Spinal cord (tissue), 10 donors: ENCODE results near the gene FGFR1OP2. TPM values are rescaled to one million over a fixed set of nuclear protein-coding genes. Genes with fewer than 3 reads are reported as not detected.

ENCODE experiments used
- DNase-seq, 6 donors: peaks; one replicate each; pipeline versions ENCODE4 v3.0.0 to v3.0.0-alpha.2; 2013 to 2015; ENCODE audit warnings: low spot score in 6 of 6, low read depth in 4 of 6
- H3K27ac ChIP-seq: one replicate; pipeline ENCODE4 v1.5.1; 2013; ENCODE audit warnings: low read depth, low read length, control low read depth
- H3K27me3 ChIP-seq: one replicate; pipeline ENCODE4 v1.6.1; 2013; ENCODE audit warnings: low read length; ENCODE audit not compliant: control insufficient read depth, insufficient read depth
- H3K36me3 ChIP-seq: one replicate; pipeline ENCODE4 v1.6.1; 2013; ENCODE audit warnings: low read length; ENCODE audit not compliant: control insufficient read depth, insufficient read depth
- H3K4me1 ChIP-seq: one replicate; pipeline ENCODE4 v1.6.1; 2013; ENCODE audit warnings: low read length; ENCODE audit not compliant: control insufficient read depth, insufficient read depth
- H3K4me3 ChIP-seq: one replicate; pipeline ENCODE4 v1.5.1; 2013; ENCODE audit warnings: low read depth, low read length, control low read depth
- H3K9me3 ChIP-seq: one replicate; pipeline ENCODE4 v1.6.1; 2013; ENCODE audit warnings: low read length; ENCODE audit not compliant: control insufficient read depth, insufficient read depth
- WGBS: methylation state at CpG from one replicate; pipeline ENCODE4 v1.1.5; 2013; ENCODE audit warnings: missing lambda C conversion rate; ENCODE audit not compliant: insufficient coverage; 5-methylcytosine and 5-hydroxymethylcytosine counted together
- polyA plus RNA-seq, 2 donors: library from polyadenylated mRNA; unstranded; fragments of 120-200 nt; gene quantifications; one replicate each; pipeline ENCODE4 v1.2.1, GENCODE V29; 2013; ENCODE audit not compliant: insufficient read length in 2 of 2
- total RNA-seq, 2 donors: library from RNA; depleted of rRNA in 1 of 2; stranded (reverse); fragments of 120-200 nt in 1 of 2; fragments of >200 nt in 1 of 2; gene quantifications; one replicate each; pipeline versions ENCODE4 v1.2.3 to v1.2.4, GENCODE V29; 2013 to 2014
- donor health status: healthy.

FGFR1OP2 gene
- total and polyA plus RNA-seq, 4 donors = 45.9 to 84.4 (median 54.2) TPM

DNA sequence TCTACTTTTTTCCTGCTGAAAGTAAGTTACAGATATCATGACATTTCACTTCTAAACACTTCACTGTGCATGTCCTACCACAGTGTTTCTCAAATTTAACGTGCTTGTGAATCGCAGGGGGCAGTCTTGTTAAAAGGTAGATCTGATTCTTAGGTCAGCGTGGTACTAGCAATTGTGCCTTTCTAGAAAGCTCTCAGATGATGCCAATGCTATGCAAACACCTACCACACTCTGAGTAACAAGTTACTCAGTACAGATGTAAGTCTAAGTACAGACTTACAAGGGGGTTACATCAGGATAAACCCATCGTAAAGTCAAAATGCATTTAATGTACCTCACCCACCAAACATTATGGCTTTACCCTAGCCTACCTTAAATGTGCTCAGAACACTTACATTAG, 53.6 kb downstream of the FGFR1OP2 start:
- Histone ChIP-seq H3K4me1 (no peaks in the 10 kb centered on the region), H3K27ac (no peak overlapping the region), H3K27me3 (no peaks in the 10 kb centered on the region), H3K4me3 (no peak overlapping the region), H3K36me3 (peaks cover 36% of the 10 kb centered on the region), H3K9me3 (no peaks in the 10 kb centered on the region)
- no CpG with 5 or more reads among the region's 4 CpGs for WGBS
- no peak for DNase-seq

DNA sequence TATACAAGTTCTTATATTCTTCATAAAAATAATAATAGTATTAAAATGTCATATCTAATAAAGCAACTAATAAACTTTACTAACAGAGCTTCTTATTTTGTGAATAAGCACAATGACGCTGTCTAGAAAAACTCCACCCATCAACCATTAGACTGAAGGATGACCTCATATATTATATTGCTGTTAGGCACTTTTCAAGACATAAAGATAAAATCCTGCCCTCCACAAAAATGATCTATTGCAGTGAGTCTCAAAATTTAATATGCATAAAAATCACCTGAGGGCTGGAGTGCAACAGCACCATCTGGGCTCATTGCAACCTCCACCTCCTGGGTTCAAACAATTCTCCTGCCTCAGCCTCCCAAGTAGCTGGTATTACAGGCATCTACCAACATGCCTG, 55.8 kb downstream of the FGFR1OP2 start:
- no peaks in the 10 kb centered on the region for H3K4me1 ChIP-seq
- no peak overlapping the region for H3K4me3 ChIP-seq
- H3K27ac ChIP-seq = no peak overlapping the region
- H3K27me3 ChIP-seq = no peaks in the 10 kb centered on the region
- peaks cover 36% of the 10 kb centered on the region for H3K36me3 ChIP-seq
- no peak for DNase-seq
- no peaks in the 10 kb centered on the region for H3K9me3 ChIP-seq
- WGBS = no CpG with 5 or more reads among the region's 1 CpG

DNA sequence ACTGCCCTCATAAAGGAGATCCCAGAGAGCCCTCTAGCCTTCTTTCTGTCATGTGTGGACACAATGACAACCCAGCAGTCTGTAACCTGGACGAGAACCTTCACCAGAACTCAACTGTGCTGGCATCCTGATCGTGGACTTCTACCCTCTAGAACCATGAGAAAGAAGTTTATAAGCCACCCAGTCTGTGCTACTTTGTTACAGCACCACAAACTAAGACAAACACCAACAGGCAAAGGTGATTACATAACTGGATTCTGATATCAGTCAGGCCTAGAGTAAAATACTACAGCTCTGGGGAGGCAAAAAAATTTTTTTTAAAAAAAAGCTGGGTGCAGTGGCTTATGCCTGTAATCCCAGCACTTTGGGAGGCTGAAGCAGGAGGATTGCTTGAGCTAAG, 57.4 kb downstream of the FGFR1OP2 start:
- WGBS = 100% methylated on average over 1 of the region's 2 CpGs
- no peak overlapping the region for H3K4me3 ChIP-seq
- no peaks in the 10 kb centered on the region for H3K9me3 ChIP-seq
- no peaks in the 10 kb centered on the region for H3K4me1 ChIP-seq
- no peak overlapping the region for H3K27ac ChIP-seq
- no peak for DNase-seq
- H3K36me3 ChIP-seq = peaks cover 28% of the 10 kb centered on the region
- no peaks in the 10 kb centered on the region for H3K27me3 ChIP-seq

DNA sequence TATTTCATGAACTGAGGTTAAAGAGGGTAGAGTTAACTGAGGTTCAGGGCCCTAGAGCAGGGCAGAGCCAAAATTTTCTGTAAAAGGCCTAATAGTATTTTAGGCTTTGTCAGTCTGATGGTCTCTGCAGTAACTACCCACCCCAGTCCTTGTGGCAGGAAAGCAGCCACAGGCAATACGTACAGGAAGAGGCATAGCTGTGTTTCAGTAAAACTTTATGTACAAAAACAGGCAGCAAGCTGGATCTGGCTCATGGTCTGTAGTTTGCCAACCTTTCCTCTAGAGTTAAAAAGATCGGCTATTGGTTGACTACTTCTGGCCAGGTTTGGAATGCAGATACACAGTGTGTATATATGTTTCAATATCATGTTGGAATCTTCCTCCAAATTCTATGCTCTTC, 58.7 kb downstream of the FGFR1OP2 start:
- Histone ChIP-seq H3K4me1 (no peaks in the 10 kb centered on the region), H3K4me3 (no peak overlapping the region), H3K9me3 (no peaks in the 10 kb centered on the region), H3K27ac (no peak overlapping the region), H3K27me3 (no peaks in the 10 kb centered on the region), H3K36me3 (peaks cover 22% of the 10 kb centered on the region)
- no CpG with 5 or more reads among the region's 2 CpGs for WGBS
- DNase-seq = no peak

DNA sequence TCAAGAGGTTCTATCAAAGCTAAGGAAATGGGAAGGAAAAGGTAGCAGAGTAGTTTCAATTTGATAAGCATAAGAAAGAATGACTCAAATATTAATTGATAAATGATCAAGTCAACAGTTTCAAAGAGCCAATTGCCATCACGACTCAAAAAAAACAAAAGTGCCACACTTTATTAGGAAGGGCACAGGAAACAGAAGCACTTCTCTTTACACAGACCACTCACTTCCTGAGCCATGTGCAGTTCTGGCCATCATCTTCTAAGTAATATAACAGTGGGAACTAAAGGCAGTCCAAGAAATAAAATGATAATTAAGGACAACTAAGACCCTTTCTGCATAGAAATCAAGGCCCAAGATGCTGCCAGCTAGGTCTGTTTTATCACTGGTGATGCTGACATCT, 62.7 kb downstream of the FGFR1OP2 start:
- no peaks in the 10 kb centered on the region for H3K27me3 ChIP-seq
- no peak overlapping the region for H3K27ac ChIP-seq
- no peaks in the 10 kb centered on the region for H3K9me3 ChIP-seq
- WGBS = no CpG with 5 or more reads among the region's 1 CpG
- H3K4me3 ChIP-seq = no peak overlapping the region
- DNase-seq = no peak
- H3K4me1 ChIP-seq = no peaks in the 10 kb centered on the region
- peaks cover 7% of the 10 kb centered on the region for H3K36me3 ChIP-seq

- Histone ChIP-seq H3K9me3 (no peaks in the 10 kb centered on the region), H3K4me1 (no peaks in the 10 kb centered on the region), H3K4me3 (no peak overlapping the region), H3K27me3 (no peaks in the 10 kb centered on the region), H3K36me3 (peaks cover 7% of the 10 kb centered on the region), H3K27ac (no peak overlapping the region)
- no CpG with 5 or more reads among the region's 5 CpGs for WGBS
- peak in 1 of 6 donors; percentile 11 for DNase-seq
These were observed 63.4 kb downstream of the FGFR1OP2 start for GRCh38 chr12:27001663-27002062.

DNA sequence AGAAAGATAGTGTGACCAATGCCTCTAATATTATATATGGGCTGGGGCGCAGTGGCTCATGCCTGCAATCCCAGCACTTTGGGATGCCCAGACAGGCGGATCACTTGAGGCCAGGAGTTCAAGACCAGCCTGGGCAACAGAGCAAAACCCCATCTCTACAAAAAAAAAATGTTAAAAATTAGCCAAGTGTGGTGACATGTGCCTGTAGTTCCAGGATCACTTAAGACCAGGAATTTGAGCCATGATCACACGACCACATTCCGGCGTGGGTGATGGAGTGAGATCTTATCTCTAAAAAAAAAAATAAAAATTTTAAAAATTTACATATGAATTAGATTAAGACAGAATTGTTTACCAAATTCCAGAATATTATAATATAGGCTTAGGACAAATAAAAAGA, 63.9 kb downstream of the FGFR1OP2 start:
- WGBS = no CpG with 5 or more reads among the region's 5 CpGs

GRCh38 chr12:27003421-27004381, 65.4 kb downstream of the FGFR1OP2 start:
- Histone ChIP-seq H3K4me1 (no peaks in the 10 kb centered on the region), H3K9me3 (no peaks in the 10 kb centered on the region), H3K36me3 (peaks cover 2% of the 10 kb centered on the region), H3K27ac (no peak overlapping the region), H3K27me3 (no peaks in the 10 kb centered on the region), H3K4me3 (no peak overlapping the region)
- DNase-seq = peak in 1 of 6 donors; percentile 68
- WGBS = 71% methylated on average over 1 of the region's 6 CpGs

More for the DNA sequence above, 63.9 kb downstream of the FGFR1OP2 start:
- peaks cover 7% of the 10 kb centered on the region for H3K36me3 ChIP-seq
- no peaks in the 10 kb centered on the region for H3K4me1 ChIP-seq
- H3K4me3 ChIP-seq = no peak overlapping the region
- DNase-seq = no peak
- H3K27me3 ChIP-seq = no peaks in the 10 kb centered on the region
- no peaks in the 10 kb centered on the region for H3K9me3 ChIP-seq
- no peak overlapping the region for H3K27ac ChIP-seq

DNA sequence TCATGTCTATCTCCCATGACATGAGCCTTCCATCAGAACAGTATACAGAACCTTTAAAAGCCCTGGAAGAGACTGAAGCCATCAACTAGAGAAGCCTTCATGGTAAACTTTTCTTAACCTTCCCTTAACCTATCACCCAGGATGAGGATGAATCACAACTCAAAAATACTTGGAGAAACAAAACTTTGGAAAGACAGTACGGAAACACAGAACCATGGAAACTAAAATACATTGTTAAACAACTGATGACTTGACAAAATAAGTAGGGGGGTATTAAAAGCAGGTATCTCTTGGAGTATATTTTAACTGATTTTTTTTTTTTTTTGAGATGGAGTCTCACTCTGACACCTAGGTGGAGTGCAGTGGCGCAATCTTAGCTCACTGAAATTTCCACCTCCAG, 67.2 kb downstream of the FGFR1OP2 start:
- H3K27ac ChIP-seq = no peak overlapping the region
- no peaks in the 10 kb centered on the region for H3K9me3 ChIP-seq
- no peaks in the 10 kb centered on the region for H3K27me3 ChIP-seq
- no peak for DNase-seq
- H3K36me3 ChIP-seq = peaks cover 2% of the 10 kb centered on the region
- no peaks in the 10 kb centered on the region for H3K4me1 ChIP-seq
- H3K4me3 ChIP-seq = no peak overlapping the region
- no CpG with 5 or more reads among the region's 2 CpGs for WGBS
